SU-DHL-6 (cell line): ENCODE measurements around the gene DPEP2.

Experiments used
- H2AFZ ChIP-seq: fragments of 200-600 bp; sonication (generic); 2 replicates; pipeline ENCODE4 v1.6.1; 2014; ENCODE audit warnings: low read depth, mild to moderate bottlenecking, moderate library complexity, mixed read lengths, antibody characterized with exemption, low read length; ENCODE audit not compliant: severe bottlenecking
- H3F3A ChIP-seq: fragments of 200-600 bp; shearing (Covaris generic); 2 replicates; pipeline ENCODE4 v1.6.0; 2016; ENCODE audit warnings: antibody characterized with exemption, mild to moderate bottlenecking; ENCODE audit not compliant: insufficient read depth
- H3K27ac ChIP-seq: fragments of 200-600 bp; sonication (generic); 2 replicates; pipeline ENCODE4 v1.5.1; 2016; ENCODE audit warnings: low read depth, mild to moderate bottlenecking, low read length, moderate library complexity, mixed read lengths
- H3K27me3 ChIP-seq: fragments of 200-600 bp; sonication (generic), shearing (Covaris generic); 2 replicates; pipeline ENCODE4 v1.6.0; 2014; ENCODE audit warnings: mild to moderate bottlenecking, low read length
- H3K36me3 ChIP-seq: fragments of 200-600 bp; sonication (generic); 2 replicates; pipeline ENCODE4 v1.6.1; 2014; ENCODE audit warnings: mild to moderate bottlenecking, low read length, mixed read lengths
- H3K4me2 ChIP-seq: fragments of 300-600, 200-600 bp; shearing (Covaris generic), sonication (generic); 2 replicates; pipeline ENCODE4 v1.6.0; 2014; ENCODE audit warnings: low read length, low read depth, mild to moderate bottlenecking; ENCODE audit not compliant: poor library complexity, severe bottlenecking
- H3K4me3 ChIP-seq: fragments of 200-600 bp; sonication (generic); 2 replicates; pipeline ENCODE4 v1.5.1; 2014; ENCODE audit warnings: antibody characterized with exemption, low read length, mild to moderate bottlenecking, mixed read lengths; ENCODE audit not compliant: insufficient read depth, poor library complexity, severe bottlenecking
- H3K79me2 ChIP-seq: fragments of 200-600 bp; sonication (generic); 2 replicates; pipeline ENCODE4 v1.6.1; 2014; ENCODE audit warnings: mild to moderate bottlenecking, low read length, moderate library complexity; ENCODE audit not compliant: insufficient read depth
- H3K9ac ChIP-seq: fragments of 200-600 bp; sonication (generic); 2 replicates; pipeline ENCODE4 v1.7.0; 2014; ENCODE audit warnings: mild to moderate bottlenecking, low read length
- H3K9me2 ChIP-seq: fragments of 200-600 bp; sonication (generic); replicated peaks from 2 replicates; pipeline ENCODE4 v1.6.1; 2014; ENCODE audit warnings: low read length; ENCODE audit not compliant: insufficient read depth
- H3K9me3 ChIP-seq: fragments of 200-600 bp; sonication (generic); 2 replicates; pipeline ENCODE4 v1.6.1; 2014; ENCODE audit warnings: low read length, mixed read lengths; ENCODE audit not compliant: insufficient read depth
- H4K20me1 ChIP-seq: fragments of 200-600 bp; sonication (generic); 2 replicates; pipeline ENCODE4 v1.6.1; 2014; ENCODE audit warnings: low read depth, mild to moderate bottlenecking, antibody characterized with exemption, low read length, moderate library complexity, mixed read lengths
- EZH2phosphoT487 ChIP-seq: fragments of 200-600 bp; sonication (generic), shearing (Covaris generic); conservative IDR thresholded peaks from 2 replicates; pipeline ENCODE4 v1.6.1; 2018; ENCODE audit warnings: mild to moderate bottlenecking, antibody characterized with exemption, low read length, moderate library complexity, mixed read lengths
- TF ChIP-seq, protein P1 (sequence below): fragments of 200-600 bp; sonication (generic); IDR thresholded peaks from one replicate; pipeline ENCODE4 v1.5.1; 2017; ENCODE audit warnings: antibody characterized with exemption, mild to moderate bottlenecking, low read length, moderate library complexity; ENCODE audit not compliant: insufficient read depth, poor library complexity, severe bottlenecking

The DPEP2 gene

DNA sequence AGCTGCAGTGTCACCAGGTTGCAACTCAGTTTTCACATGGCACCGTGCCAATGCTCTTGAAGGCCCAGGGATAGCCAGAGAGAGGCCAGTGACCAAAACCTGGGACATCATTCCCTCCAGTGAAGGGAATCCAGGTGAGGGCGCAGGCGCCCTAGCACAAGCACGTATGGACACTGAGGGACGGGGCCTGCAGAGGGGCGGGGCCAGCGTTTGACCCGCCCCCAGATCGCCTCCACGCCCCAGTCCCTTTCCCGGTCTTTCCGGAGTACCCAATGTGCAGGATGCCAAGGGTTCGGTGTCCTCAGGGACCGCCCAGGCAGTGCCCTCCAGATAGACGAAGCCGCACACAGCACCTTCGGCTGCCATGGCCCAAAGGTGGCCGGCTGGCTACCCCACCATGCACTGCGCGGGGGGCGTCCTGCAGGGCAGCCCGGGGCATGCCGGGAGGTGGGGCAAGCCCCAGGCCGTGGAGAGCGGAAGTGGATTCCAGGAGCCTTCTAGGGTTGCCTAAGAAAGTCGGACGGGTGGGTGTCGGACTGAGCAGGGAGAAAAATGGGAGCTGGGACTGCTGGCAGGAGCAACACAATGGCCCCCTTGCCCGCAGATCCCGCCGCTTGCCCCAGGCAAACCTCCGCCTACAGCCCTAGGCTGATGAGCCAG lies 35.5 kb downstream of the DPEP2 start:
- TF ChIP-seq, protein P1, sequence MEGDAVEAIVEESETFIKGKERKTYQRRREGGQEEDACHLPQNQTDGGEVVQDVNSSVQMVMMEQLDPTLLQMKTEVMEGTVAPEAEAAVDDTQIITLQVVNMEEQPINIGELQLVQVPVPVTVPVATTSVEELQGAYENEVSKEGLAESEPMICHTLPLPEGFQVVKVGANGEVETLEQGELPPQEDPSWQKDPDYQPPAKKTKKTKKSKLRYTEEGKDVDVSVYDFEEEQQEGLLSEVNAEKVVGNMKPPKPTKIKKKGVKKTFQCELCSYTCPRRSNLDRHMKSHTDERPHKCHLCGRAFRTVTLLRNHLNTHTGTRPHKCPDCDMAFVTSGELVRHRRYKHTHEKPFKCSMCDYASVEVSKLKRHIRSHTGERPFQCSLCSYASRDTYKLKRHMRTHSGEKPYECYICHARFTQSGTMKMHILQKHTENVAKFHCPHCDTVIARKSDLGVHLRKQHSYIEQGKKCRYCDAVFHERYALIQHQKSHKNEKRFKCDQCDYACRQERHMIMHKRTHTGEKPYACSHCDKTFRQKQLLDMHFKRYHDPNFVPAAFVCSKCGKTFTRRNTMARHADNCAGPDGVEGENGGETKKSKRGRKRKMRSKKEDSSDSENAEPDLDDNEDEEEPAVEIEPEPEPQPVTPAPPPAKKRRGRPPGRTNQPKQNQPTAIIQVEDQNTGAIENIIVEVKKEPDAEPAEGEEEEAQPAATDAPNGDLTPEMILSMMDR: no peak
- TF ChIP-seq EZH2phosphoT487: no peak
- Histone ChIP-seq H3K4me2 (no peak overlapping the region), H3K9me2 (no peaks in the 10 kb centered on the region), H3F3A (no peaks in the 10 kb centered on the region), H3K27me3 (no peaks in the 10 kb centered on the region), H4K20me1 (no peaks in the 10 kb centered on the region), H3K4me3 (no peak overlapping the region), H3K27ac (no peak overlapping the region), H2AFZ (no peak overlapping the region), H3K9ac (no peak overlapping the region), H3K36me3 (no peaks in the 10 kb centered on the region), H3K9me3 (no peaks in the 10 kb centered on the region), H3K79me2 (no peaks in the 10 kb centered on the region)

DNA sequence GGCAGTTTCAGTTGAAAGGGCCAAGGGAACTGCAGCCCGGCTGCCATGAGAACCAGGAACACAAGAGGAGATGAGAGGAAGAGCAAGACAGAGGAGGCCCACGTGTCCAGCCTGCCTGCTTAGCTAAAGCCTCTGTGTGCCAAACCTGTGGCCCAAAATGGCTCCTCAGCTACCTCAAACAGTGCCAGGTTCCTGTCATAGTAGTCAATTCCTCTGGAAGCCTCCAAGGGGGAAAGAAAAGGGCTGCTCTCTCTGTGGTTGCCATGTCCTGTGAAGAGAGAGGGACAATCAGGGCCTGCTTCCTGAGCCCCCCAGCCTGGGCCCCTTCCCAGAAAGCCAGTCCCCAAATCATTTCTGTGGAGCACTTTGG lies 36.0 kb downstream of the DPEP2 start:
- no peak overlapping the region for H3K27ac ChIP-seq
- H3K9ac ChIP-seq: no peak overlapping the region
- H3K36me3 ChIP-seq: no peaks in the 10 kb centered on the region
- H3K4me3 ChIP-seq: no peak overlapping the region
- H3K27me3 ChIP-seq: no peaks in the 10 kb centered on the region
- no peaks in the 10 kb centered on the region for H4K20me1 ChIP-seq
- no peaks in the 10 kb centered on the region for H3F3A ChIP-seq
- H3K4me2 ChIP-seq: no peak overlapping the region
- no peaks in the 10 kb centered on the region for H3K9me3 ChIP-seq
- no peaks in the 10 kb centered on the region for H3K9me2 ChIP-seq
- TF ChIP-seq, protein P1: no peak
- TF ChIP-seq EZH2phosphoT487: no peak
- H3K79me2 ChIP-seq: no peaks in the 10 kb centered on the region
- no peak overlapping the region for H2AFZ ChIP-seq

DNA sequence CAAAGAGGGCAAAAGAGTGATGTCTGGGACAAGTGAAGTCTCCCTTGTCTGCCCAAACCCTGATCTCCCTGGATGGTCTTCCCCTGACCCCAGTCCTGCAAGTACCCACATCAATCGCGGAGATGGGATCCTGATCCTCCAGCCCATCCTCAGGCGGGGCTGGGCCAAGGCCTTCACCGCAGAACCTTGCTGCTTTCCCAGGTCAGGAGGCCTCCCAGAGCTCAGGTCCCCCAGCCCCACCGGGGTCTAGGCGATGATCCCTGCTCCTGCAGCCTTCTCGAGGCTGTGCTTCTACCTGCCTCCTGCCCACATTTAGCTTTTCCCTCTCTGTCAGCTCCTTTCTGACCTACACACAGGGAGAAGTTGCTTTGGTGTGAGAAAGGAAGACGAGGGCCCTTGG lies 37.1 kb downstream of the DPEP2 start:
- Histone ChIP-seq H3K36me3 (no peaks in the 10 kb centered on the region), H4K20me1 (no peaks in the 10 kb centered on the region), H3K4me3 (no peak overlapping the region), H3K9me2 (no peaks in the 10 kb centered on the region), H2AFZ (no peak overlapping the region), H3F3A (no peaks in the 10 kb centered on the region), H3K27me3 (no peaks in the 10 kb centered on the region), H3K9ac (no peak overlapping the region), H3K4me2 (no peak overlapping the region), H3K27ac (no peak overlapping the region), H3K79me2 (no peaks in the 10 kb centered on the region), H3K9me3 (no peaks in the 10 kb centered on the region)
- TF ChIP-seq EZH2phosphoT487: no peak
- TF ChIP-seq, protein P1: no peak
